Measurements from ENCODE around the gene TRPM4.
"Not testable (repeated sequence)": the region's sequence is repeated elsewhere in the genome, so short reads cannot be mapped to it uniquely, and the experiment has no call there.

Gene TRPM4

GRCh38 chr19:49151267-49152118, 6.1 kb upstream of the TRPM4 start:
- no peak for DNase-seq (ENCODE audit: low read depth)

- DNase-seq (ENCODE audit: low read depth), result no peak
Measured at GRCh38 chr19:49152119-49152550, 5.5 kb upstream of the TRPM4 start.

- no peak for DNase-seq (ENCODE audit: low read depth)
Measured at GRCh38 chr19:49153167-49153809, 4.3 kb upstream of the TRPM4 start.

- DNase-seq (ENCODE audit: low read depth), result no peak
Measured at GRCh38 chr19:49154279-49154678, 3.3 kb upstream of the TRPM4 start.

DNA sequence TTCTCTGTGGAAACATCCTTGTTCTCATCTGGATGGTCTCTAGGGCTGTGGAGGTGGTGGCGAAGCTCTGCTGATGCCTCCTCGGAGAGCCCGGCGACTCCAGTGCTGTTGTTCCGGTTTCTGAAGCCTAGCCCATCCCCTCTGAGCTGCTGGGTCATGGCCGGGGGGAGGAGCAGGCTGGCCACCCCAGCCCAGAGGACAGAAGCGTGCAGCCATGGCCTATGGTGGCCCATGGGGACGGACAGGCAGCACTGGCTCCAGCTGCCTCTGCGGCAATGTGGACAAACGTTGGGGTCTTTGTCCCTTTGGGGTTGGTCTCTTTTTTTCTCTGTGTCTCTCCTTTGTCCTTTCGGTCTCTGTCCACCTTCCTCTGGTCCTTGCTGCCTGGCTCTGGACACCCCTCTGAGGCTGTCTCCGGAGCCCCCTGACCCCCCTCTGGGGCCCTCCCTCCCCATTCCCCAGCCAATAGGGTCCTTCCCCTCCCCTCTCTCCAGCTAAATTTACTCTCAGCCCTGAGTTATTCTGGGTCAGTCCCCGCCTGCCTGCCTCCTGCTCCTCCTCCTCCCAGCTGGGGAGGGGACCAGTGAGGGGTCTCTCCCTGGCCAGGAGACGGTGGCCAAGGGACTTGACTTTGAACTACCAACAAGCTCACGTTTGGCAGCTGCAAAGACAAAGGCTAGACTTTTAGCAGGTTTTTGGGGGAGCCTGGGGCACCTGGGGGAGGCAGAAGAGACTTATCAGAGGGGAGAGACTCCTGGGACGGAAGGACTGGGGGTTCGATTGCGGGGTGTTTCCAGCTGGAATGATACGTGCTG, 2.4 kb upstream of the TRPM4 start, which contains the start of gene HRC:
Gene HRC, minus strand, starts transcription at position 392 of the 815 bp plus-strand sequence. Its CDS starts 159 bp downstream, at position 233.
- no peak for DNase-seq (ENCODE audit: low read depth)

- no peak for DNase-seq (ENCODE audit: low read depth)
Measured at GRCh38 chr19:49155820-49156346, 1.7 kb upstream of the TRPM4 start.

- DNase-seq (ENCODE audit: low read depth), result no peak
Measured at GRCh38 chr19:49160450-49161189, 3.0 kb downstream of the TRPM4 start.

- DNase-seq (ENCODE audit: low read depth), result no peak
Measured at GRCh38 chr19:49161987-49162386, 4.4 kb downstream of the TRPM4 start.

DNA sequence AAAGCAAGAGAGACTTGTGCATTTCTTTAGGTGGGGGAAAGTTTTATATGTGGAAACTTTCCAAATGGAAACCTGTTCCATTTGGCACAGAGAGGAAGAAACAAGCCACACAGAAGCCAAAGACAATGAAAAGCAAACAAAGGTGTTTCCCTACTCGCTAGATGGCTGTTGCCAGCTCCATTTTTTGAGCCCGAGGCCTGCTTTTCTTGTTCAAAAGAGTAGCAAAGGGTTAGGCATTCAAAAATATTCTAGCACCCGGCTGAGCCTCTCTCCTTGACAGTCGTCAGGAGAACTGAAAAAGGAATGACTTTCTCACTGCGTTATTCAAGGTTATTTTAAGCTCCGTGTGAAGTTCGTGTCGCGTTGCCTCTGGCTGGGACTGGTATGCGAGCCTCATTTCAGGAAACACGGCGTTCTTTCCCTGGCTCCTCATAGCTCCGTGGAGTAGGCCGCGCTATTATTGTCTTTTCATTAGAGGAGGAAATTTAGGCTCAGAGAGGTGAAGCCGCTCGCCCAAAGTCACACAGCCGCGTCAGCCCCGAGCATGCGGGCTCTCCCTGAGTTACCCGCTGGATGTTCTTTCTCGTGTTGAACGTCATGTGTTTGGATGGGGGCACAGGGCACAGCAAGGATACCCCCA, 7.6 kb downstream of the TRPM4 start:
- DNase-seq (ENCODE audit: low read depth), result no peak

DNA sequence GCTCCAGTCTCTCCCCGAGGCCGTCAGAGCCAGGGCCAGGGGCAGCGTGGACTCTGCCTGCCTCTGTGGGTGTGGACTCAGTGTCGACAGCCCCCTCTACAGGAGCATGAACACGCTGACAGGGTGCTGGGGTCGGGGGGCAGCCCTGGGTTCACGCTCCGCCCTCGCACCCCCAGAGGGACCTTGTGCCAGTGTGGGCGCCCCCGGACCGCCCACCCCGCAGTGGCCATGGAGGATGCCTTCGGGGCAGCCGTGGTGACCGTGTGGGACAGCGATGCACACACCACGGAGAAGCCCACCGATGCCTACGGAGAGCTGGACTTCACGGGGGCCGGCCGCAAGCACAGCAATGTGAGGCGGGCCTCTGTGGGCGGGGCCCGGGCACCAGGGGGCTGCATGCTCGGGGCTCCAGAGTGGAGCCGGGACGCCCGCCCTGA, 8.3 kb downstream of the TRPM4 start:
- no peak for DNase-seq (ENCODE audit: low read depth)

DNA sequence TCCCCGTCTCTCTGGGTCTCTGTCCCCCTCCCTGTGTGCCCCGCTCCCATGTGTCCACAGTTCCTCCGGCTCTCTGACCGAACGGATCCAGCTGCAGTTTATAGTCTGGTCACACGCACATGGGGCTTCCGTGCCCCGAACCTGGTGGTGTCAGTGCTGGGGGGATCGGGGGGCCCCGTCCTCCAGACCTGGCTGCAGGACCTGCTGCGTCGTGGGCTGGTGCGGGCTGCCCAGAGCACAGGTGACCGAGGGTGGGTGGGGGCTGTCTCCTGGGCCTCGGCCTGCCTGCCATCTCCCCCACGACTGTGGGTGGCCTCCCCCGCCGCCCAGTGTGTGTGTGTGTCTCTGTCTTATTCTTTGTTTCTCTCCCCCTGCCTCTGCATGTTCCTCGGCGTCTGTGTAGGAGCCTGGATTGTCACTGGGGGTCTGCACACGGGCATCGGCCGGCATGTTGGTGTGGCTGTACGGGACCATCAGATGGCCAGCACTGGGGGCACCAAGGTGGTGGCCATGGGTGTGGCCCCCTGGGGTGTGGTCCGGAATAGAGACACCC, 10.3 kb downstream of the TRPM4 start:
- DNase-seq (ENCODE audit: low read depth), result no peak

DNA sequence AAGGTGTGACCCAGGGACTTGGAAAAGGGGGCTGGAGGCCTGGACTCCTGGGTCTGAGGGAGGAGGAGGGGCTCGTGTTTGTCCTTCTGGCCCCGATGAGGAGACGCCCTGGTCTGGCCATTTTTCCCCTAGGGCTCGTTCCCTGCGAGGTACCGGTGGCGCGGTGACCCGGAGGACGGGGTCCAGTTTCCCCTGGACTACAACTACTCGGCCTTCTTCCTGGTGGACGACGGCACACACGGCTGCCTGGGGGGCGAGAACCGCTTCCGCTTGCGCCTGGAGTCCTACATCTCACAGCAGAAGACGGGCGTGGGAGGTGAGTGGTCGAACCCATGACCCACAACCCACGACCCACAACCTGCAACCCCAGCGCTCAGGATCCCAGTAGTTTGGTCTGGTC, 10.8 kb downstream of the TRPM4 start:
- DNase-seq (ENCODE audit: low read depth), result no peak

- no peak for DNase-seq (ENCODE audit: low read depth)
Measured at GRCh38 chr19:49173198-49173597, 15.6 kb downstream of the TRPM4 start.

DNA sequence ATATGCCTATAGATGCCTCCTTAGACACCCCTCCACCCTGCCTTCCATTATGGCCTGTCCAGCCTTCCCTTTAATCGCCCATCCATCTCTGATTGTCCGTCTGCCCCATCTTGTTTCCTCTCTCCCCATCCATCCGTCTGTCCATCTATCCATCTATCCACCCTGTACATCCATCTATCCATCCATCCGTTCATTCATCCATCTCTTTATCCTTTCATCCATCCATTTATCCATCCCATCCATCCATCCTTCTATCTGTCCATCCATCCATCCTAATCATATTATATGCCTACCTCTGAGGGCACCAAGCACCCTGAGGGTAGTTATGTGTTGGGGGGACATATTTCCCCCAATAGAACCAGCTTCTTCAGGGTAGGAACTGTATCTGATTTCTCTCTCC, 23.1 kb downstream of the TRPM4 start:
- no peak for DNase-seq (ENCODE audit: low read depth)

DNA sequence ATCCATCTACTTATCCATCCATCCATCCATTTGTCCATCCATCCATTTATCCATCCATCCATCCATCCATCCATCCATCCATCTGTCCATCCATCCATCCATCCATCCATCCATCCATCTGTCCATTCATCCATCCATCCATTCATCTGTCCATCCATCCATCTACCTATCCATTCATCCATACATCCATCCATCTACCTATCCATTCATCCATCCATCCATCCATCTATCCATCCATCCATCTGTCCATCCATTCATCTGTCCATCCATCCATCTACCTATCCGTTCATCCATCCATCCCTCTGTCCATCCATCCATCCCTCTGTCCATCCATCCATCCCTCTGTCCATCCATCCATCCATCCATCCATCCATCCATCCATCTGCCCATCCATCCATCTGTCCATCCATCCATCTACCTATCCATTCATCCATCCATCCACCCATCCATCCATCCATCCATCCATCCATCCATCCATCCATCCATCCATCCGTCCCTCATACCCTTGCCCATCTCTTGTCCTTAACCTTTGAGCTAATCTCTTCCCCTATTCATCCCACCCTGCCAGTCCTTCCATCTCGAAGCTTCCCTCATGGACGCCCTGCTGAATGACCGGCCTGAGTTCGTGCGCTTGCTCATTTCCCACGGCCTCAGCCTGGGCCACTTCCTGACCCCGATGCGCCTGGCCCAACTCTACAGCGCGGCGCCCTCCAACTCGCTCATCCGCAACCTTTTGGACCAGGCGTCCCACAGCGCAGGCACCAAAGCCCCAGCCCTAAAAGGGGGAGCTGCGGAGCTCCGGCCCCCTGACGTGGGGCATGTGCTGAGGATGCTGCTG, 24.6 kb downstream of the TRPM4 start:
- DNase-seq (ENCODE audit: low read depth), result not testable (repeated sequence)

DNA sequence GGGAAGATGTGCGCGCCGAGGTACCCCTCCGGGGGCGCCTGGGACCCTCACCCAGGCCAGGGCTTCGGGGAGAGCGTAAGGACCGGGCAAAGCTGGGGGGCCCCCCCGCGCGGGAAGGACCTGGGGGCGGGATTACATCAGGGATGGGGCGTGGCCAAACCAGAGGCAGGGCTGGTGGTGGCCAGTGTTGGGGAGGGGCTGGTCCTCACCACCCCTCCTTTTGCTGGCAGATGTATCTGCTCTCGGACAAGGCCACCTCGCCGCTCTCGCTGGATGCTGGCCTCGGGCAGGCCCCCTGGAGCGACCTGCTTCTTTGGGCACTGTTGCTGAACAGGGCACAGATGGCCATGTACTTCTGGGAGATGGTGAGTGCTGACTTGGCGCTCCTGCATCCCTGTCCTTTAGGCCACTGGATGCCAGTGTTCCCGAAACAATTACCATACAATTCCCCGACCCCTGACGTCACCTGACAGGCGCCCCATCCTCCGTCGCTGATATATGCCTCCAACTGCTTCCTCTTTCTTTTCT, 25.3 kb downstream of the TRPM4 start:
- no peak for DNase-seq (ENCODE audit: low read depth)

GRCh38 chr19:49186108-49186507, 28.5 kb downstream of the TRPM4 start:
- DNase-seq (ENCODE audit: low read depth), result no peak

GRCh38 chr19:49188626-49189200, 31.1 kb downstream of the TRPM4 start:
- DNase-seq (ENCODE audit: low read depth), result no peak

DNA sequence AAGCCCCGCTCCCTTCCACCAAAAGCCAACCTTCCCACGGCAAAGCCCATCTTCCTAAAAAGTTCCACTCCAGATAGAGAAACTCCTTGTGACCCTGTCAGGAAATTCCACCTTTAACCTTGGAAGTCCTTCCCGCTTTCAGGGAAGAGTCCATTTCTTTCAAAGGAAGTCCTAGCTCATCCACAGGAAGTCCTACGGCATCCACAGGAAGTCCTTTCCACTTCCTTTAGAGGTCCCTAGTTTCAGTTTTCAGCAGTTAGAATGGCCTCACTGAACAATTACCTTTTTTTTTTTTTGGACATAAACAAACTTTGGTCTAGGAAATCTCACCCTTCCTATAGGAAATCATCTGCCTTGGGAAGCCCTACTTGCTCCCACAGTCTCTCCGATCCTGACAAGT, 31.7 kb downstream of the TRPM4 start:
- DNase-seq (ENCODE audit: low read depth), result no peak
